GM10847 (cell line): ENCODE results near the gene TFEB.

Source experiments
- POLR2A ChIP-seq: IDR thresholded peaks from 2 replicates; pipeline ENCODE4 v1.6.1; 2011; ENCODE audit not compliant: insufficient read length; ENCODE audit errors: extremely low read depth

The TFEB gene

DNA sequence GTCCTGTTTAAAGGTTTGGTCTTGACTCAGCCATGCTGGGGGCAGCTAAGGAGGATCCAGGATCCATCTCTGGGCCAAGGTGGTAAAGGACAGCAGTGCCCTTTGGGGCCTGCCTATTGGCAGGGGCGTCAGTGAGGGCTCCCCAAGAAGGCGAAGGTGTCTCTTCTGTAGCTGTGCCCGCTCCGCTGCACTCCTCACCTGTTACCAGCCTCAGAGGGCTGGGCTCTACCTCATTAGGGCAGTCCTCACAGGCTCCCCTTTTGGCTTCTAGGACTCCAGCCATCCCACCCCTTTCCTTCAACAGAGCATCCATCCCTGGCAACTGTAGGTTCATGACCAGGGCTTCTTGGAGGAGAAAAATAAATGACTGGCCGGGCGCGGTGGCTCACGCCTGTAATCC, 34.0 kb upstream of the TFEB start:
- TF ChIP-seq POLR2A, result no peak

- TF ChIP-seq POLR2A, result no peak
These were observed 33.3 kb upstream of the TFEB start for GRCh38 chr6:41768545-41769308.

DNA sequence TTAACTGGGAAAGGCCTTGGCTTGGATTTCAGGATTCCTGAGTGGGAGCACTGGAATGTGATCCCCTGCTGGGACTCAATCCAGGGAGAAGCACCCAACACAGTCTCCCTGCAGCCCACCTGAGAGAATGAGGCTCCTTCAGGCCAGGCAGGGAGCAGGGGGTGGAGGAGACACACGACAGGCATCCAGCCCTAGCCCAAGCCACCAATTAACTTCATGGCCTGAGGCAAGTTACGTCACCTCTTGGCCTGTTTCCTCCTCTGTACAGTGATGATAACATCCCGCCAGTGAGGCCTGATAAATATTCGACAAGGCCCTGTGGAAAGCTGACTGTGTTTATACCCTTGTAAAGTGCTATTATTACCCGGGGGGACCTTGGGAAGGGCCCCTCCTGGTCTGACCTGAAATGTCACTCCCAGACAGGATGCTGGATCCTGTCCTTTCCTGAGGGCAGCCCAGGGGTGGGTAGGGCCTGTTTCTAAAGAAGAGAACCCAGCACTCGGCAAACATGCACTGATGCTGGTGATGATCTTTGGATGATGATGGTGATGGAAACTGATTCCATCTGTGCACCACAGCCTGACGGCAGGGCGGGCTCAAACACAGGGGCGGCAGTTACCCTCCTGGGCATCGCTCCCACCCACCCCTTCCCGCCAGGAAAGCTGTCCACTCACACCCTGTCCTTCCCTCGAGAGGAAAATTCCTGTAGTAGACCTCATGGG, 31.9 kb upstream of the TFEB start:
- no peak for TF ChIP-seq POLR2A

DNA sequence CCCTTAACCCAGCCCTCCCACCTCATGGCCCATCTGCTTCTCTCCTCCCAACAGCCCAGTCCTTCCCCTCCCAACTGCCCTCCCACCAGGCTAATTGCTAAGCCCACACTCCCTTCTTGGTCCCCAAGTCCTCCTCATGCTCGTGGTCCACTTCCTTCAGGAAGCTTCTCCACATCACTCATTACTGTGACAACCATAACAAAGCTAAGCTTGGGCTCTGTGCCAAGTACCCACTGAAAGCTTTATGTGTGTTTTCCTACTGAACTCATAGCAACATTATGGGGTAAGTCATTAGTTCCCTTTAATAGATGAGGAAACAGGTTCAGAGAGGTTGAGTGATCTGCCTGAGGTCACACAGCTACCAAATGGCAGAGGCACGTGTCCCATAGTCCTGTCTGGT, 28.1 kb upstream of the TFEB start:
- TF ChIP-seq POLR2A, result no peak

- no peak for TF ChIP-seq POLR2A
These were observed 24.6 kb upstream of the TFEB start for GRCh38 chr6:41759905-41760579.

DNA sequence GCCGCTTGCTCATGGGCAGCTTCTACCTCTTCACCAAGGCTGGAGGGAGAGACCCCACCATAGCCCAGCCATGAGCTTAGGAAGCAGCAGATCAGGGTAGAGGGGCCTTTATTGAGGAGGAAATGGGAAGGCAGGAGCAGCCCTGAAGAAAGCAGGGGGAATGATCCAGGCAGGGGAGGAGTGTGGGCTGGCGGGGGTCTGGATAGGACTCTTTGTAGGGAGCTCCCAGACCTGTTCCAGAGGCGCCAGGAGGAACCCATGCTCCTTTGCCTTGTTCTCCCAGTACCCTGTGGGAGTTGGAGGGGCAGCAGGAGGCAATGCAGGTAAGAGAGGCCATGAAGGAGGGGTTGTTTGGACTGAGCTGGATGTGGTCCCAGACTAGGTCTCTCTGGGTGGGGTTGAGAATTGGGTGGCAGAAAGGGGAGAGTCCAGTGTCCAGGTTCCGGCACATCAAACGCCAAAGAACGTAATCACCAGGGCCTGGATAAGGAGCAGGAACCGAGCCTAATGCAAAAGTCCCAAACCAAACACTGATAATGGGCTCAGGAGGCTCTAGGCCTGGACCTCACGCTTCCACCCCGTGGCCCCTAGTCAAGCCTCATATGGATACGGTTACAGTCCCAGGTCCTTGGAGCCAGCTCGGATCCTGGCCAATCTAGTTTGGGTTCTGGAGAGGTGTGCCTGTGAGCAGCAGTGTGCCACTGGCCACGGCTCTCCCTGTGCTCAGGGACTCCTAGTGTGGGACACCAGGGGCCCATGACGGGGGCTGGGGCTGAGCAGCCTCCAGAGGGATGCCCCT, 23.9 kb upstream of the TFEB start:
- TF ChIP-seq POLR2A, result no peak

- no peak for TF ChIP-seq POLR2A
These were observed 23.2 kb upstream of the TFEB start for GRCh38 chr6:41758641-41759035.

DNA sequence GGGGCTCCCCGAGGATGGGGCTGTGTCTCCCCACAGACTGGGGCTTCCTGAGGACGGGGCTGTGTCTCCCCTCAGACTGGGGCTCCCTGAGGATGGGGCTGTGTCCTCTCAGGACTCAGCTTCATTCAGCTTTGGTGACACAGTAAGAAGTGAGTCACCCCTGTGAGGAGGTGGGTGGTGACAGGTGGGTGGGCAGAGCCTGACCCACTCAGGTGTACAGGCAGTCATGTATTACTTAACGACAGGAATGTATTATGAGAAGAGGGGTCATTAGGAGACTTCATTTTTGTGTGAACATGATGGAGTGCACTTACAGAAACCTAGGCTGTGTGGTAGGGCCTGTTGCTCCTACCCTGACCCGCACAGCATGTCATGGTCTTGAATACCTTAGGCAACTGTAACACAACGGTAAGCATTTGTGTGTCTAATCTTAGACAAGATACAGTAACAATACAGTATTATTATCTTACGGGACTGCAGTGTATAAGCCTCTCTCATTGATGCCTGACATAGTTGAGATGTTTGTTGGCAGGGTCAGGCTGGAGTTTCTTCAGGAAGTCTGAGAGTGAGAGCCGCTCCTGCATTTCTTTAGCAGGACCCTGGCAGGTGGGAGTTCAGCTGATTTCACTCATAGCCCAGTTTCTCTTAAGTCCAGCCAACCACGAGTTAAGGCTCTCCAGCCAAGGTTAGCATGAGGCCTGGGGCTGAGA, 22.7 kb upstream of the TFEB start:
- TF ChIP-seq POLR2A, result no peak

DNA sequence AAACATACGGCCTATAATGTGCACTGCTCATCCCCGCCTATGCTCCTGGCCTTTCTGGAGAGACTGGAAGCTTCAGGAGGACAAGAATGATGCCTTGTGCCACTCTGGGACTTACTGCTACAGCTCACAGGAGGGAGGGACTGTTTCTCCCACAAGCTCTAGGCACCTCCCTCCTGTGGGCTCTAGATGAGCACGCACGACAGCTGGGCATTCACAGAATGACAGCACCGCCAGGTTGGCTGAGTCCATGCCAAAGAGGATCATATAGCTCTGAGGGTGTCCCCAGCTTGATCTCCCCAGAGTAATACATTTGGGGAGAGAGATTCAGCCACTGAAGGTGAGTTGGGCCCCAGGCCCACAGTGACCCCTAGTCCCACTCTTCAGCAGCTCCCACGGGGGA, 21.9 kb upstream of the TFEB start:
- no peak for TF ChIP-seq POLR2A

- no peak for TF ChIP-seq POLR2A
These were observed 20.9 kb upstream of the TFEB start for GRCh38 chr6:41756354-41756753.

GRCh38 chr6:41755895-41756294, 20.5 kb upstream of the TFEB start:
- no peak for TF ChIP-seq POLR2A

GRCh38 chr6:41750374-41750773, 15.0 kb upstream of the TFEB start:
- TF ChIP-seq POLR2A, result no peak

- no peak for TF ChIP-seq POLR2A
These were observed 13.1 kb upstream of the TFEB start for GRCh38 chr6:41748542-41748941.

- no peak for TF ChIP-seq POLR2A
These were observed 12.7 kb upstream of the TFEB start for GRCh38 chr6:41748102-41748477.
